Tibial nerve (tissue), 4 donors: Measurements from ENCODE around the gene RPL35. TPM values are rescaled to one million over a fixed set of nuclear protein-coding genes. Genes with fewer than 3 reads are reported as not detected.

ENCODE experiments used
- DNase-seq, 2 donors: peaks; one replicate each; pipeline ENCODE4 v3.0.0-alpha.2; 2019; ENCODE audit warnings: low spot score in 2 of 2
- H3K27ac ChIP-seq, 4 donors: fragments of 200-600 bp; sonication (generic) in 3 of 4; one replicate each; pipeline ENCODE4 v1.5.1; 2017 to 2019; ENCODE audit warnings: mild to moderate bottlenecking in 1 of 4
- H3K27me3 ChIP-seq, 2 donors: fragments of 200-600 bp; sonication (generic) in 1 of 2; one replicate each; pipeline versions ENCODE4 v1.5.1 to v1.6.0; 2017 to 2019
- H3K36me3 ChIP-seq, 3 donors: fragments of 200-600 bp; sonication (generic); one replicate each; pipeline ENCODE4 v1.5.1; 2018 to 2019
- H3K4me1 ChIP-seq, 4 donors: fragments of 200-600 bp; sonication (generic) in 3 of 4; one replicate each; pipeline ENCODE4 v1.5.1; 2017 to 2019
- H3K4me3 ChIP-seq, 4 donors: fragments of 200-600 bp; sonication (generic) in 3 of 4; one replicate each; pipeline ENCODE4 v1.5.1; 2017 to 2019; ENCODE audit warnings: mild to moderate bottlenecking in 1 of 4, moderate library complexity in 1 of 4
- H3K9me3 ChIP-seq, 4 donors: fragments of 200-600 bp; sonication (generic) in 3 of 4; one replicate each; pipeline ENCODE4 v1.5.1; 2017 to 2019
- CTCF ChIP-seq, 5 experiments: fragments of 200-600 bp in 3 of 5; fragments of 450-650 bp in 2 of 5; sonication (generic) in 3 of 5; IDR thresholded peaks; one replicate each; pipeline ENCODE4 v1.5.1; 2016 to 2019; ENCODE audit warnings: antibody characterized with exemption in 5 of 5, mild to moderate bottlenecking in 3 of 5, moderate library complexity in 2 of 5
- EP300 ChIP-seq, 2 donors: sonication (generic); formaldehyde crosslinking; IDR thresholded peaks; one replicate each; pipeline ENCODE4 v1.6.1; 2017; ENCODE audit warnings: antibody characterized with exemption in 2 of 2, mild to moderate bottlenecking in 1 of 2
- POLR2A ChIP-seq, 2 donors: fragments of 450-650 bp; IDR thresholded peaks; one replicate each; pipeline ENCODE4 v1.6.1; 2017; ENCODE audit warnings: antibody characterized with exemption in 2 of 2, mild to moderate bottlenecking in 2 of 2, moderate library complexity in 2 of 2
- WGBS, 2 donors: methylation state at CpG; one replicate each; pipeline ENCODE4 v1.1.5; 2018; 5-methylcytosine and 5-hydroxymethylcytosine counted together
- total RNA-seq, 4 donors: library from RNA; depleted of rRNA; stranded (reverse); fragments of >200 nt; gene quantifications; one replicate each; pipeline ENCODE4 v1.1.0, GENCODE V29; 2016

RPL35 gene
- total RNA-seq, 4 donors from 2014 or later = 1,854 to 2,171 (median 1,912) TPM

GRCh38 chr9:124820698-124821623 lies 40.8 kb downstream of the RPL35 start:
- Histone ChIP-seq H3K27me3 (no peaks in the 10 kb centered on the region), H3K27ac (peak overlapping the region in 2 of 4 donors; percentile 68 to 76), H3K9me3 (no peaks in the 10 kb centered on the region), H3K4me1 (peaks cover 0 to 18% (median 7%) of the 10 kb centered on the region in 4 donors), H3K36me3 (no peaks in the 10 kb centered on the region), H3K4me3 (no peak overlapping the region)
- no peak for TF ChIP-seq POLR2A (IDR thresholded peaks at IDR 0.05)
- TF ChIP-seq CTCF (IDR thresholded peaks at IDR 0.05) = peak in 2 of 5 experiments; percentile 21 to 42
- peak in 1 of 2 donors; percentile 69 for TF ChIP-seq EP300 (IDR thresholded peaks at IDR 0.05)
- DNase-seq = no peak
- 43 to 54% methylated on average over 12 of the region's 12 CpGs for WGBS, 2 donors

GRCh38 chr9:124818431-124819281 lies 43.1 kb downstream of the RPL35 start:
- Histone ChIP-seq H3K4me1 (peaks cover 0 to 27% (median 12%) of the 10 kb centered on the region in 4 donors), H3K36me3 (no peaks in the 10 kb centered on the region), H3K27ac (peak overlapping the region in 2 of 4 donors; percentile 11 to 60), H3K27me3 (no peaks in the 10 kb centered on the region), H3K4me3 (no peak overlapping the region), H3K9me3 (no peaks in the 10 kb centered on the region)
- no peak for TF ChIP-seq CTCF (IDR thresholded peaks at IDR 0.05)
- TF ChIP-seq POLR2A (IDR thresholded peaks at IDR 0.05) = no peak
- TF ChIP-seq EP300 (IDR thresholded peaks at IDR 0.05) = no peak
- 66 to 81% methylated on average over 13 to 17 of the region's 18 CpGs for WGBS, 2 donors
- no peak for DNase-seq

GRCh38 chr9:124815601-124816000 lies 46.2 kb downstream of the RPL35 start:
- TF ChIP-seq EP300 (IDR thresholded peaks at IDR 0.05) (no peak), POLR2A (IDR thresholded peaks at IDR 0.05) (no peak), CTCF (IDR thresholded peaks at IDR 0.05) (no peak)
- no peak for DNase-seq
- Histone ChIP-seq H3K9me3 (no peaks in the 10 kb centered on the region), H3K36me3 (no peaks in the 10 kb centered on the region), H3K27me3 (no peaks in the 10 kb centered on the region), H3K4me3 (no peak overlapping the region), H3K27ac (no peak overlapping the region), H3K4me1 (peaks cover 0 to 44% (median 30%) of the 10 kb centered on the region in 4 donors)
- 86 to 92% methylated on average over 5 of the region's 5 CpGs for WGBS, 2 donors

- no peaks in the 10 kb centered on the region for H3K9me3 ChIP-seq
- peaks cover 0 to 44% (median 33%) of the 10 kb centered on the region in 4 donors for H3K4me1 ChIP-seq
- H3K36me3 ChIP-seq = peaks cover 0 to 14% (median 0%) of the 10 kb centered on the region in 3 donors
- no peak overlapping the region for H3K4me3 ChIP-seq
- no peak for DNase-seq
- H3K27me3 ChIP-seq = no peaks in the 10 kb centered on the region
- WGBS, 2 donors = 68 to 81% methylated on average over 5 of the region's 5 CpGs
- TF ChIP-seq POLR2A (IDR thresholded peaks at IDR 0.05) (no peak), EP300 (IDR thresholded peaks at IDR 0.05) (no peak), CTCF (IDR thresholded peaks at IDR 0.05) (no peak)
- peak overlapping the region in 2 of 4 donors; percentile 87 to 93 for H3K27ac ChIP-seq
Observed at GRCh38 chr9:124814164-124814535, 47.6 kb downstream of the RPL35 start.
